H9 (cell line): ENCODE results near the gene FCMR. TPM values are rescaled to one million over a fixed set of nuclear protein-coding genes. Genes with fewer than 3 reads are reported as not detected.

Source experiments
- DNase-seq: peaks from one replicate; pipeline ENCODE4 v3.0.0-alpha.2; 2017
- H2AFZ ChIP-seq: one replicate; pipeline ENCODE4 v1.6.1; 2013; ENCODE audit warnings: mild to moderate bottlenecking, low read length, control low read depth, moderate library complexity
- H2AK5ac ChIP-seq: 2 replicates; pipeline ENCODE4 v1.6.1; 2013; ENCODE audit warnings: low read length, control low read depth, mixed read lengths; ENCODE audit not compliant: insufficient read length
- H2BK120ac ChIP-seq: one replicate; pipeline ENCODE4 v1.6.1; 2013; ENCODE audit warnings: low read depth, mild to moderate bottlenecking, low read length, control low read depth, inconsistent platforms; ENCODE audit not compliant: poor library complexity, severe bottlenecking
- H2BK12ac ChIP-seq: 2 replicates; pipeline ENCODE4 v1.6.1; 2013; ENCODE audit warnings: low read length, control low read depth, mixed read lengths, low read depth; ENCODE audit not compliant: insufficient read length
- H2BK15ac ChIP-seq: 2 replicates; pipeline ENCODE4 v1.6.1; 2013; ENCODE audit warnings: low read depth, low read length, control low read depth
- H2BK20ac ChIP-seq: one replicate; pipeline ENCODE4 v1.6.1; 2013; ENCODE audit warnings: low read depth, mild to moderate bottlenecking, low read length, control low read depth, inconsistent platforms; ENCODE audit not compliant: poor library complexity, severe bottlenecking
- H2BK5ac ChIP-seq: 2 replicates; pipeline ENCODE4 v1.6.1; 2013; ENCODE audit warnings: low read length, control low read depth, mixed read lengths; ENCODE audit not compliant: insufficient read length
- H3K14ac ChIP-seq: 2 replicates; pipeline ENCODE4 v1.6.1; 2013; ENCODE audit warnings: low read length, control low read depth; ENCODE audit not compliant: insufficient read depth
- H3K18ac ChIP-seq: 2 replicates; pipeline ENCODE4 v1.6.1; 2013; ENCODE audit warnings: low read depth, mild to moderate bottlenecking, mixed read lengths, low read length, control low read depth; ENCODE audit not compliant: insufficient read length
- H3K23ac ChIP-seq: 2 replicates; pipeline ENCODE4 v1.6.1; 2013; ENCODE audit warnings: low read length, control low read depth, mixed read lengths, low read depth; ENCODE audit not compliant: insufficient read length
- H3K23me2 ChIP-seq: 2 replicates; pipeline ENCODE4 v1.6.1; 2013; ENCODE audit warnings: low read depth, mild to moderate bottlenecking, mixed read lengths, low read length, control low read depth; ENCODE audit not compliant: insufficient read length, poor library complexity, severe bottlenecking
- H3K27ac ChIP-seq: 2 replicates; pipeline ENCODE4 v1.5.1; 2013; ENCODE audit warnings: low read length, control low read depth, mixed read lengths, low read depth; ENCODE audit not compliant: insufficient read length
- H3K27me3 ChIP-seq: 2 replicates; pipeline ENCODE4 v1.6.1; 2013; ENCODE audit warnings: low read length, control low read depth, inconsistent platforms; ENCODE audit not compliant: insufficient read depth
- H3K4ac ChIP-seq: 2 replicates; pipeline ENCODE4 v1.6.1; 2013; ENCODE audit warnings: low read depth, mild to moderate bottlenecking, control low read depth, inconsistent platforms, low read length, moderate library complexity
- H3K4me1 ChIP-seq: 2 replicates; pipeline ENCODE4 v1.6.1; 2013; ENCODE audit warnings: low read length, control low read depth, inconsistent platforms; ENCODE audit not compliant: insufficient read depth
- H3K4me2 ChIP-seq: 2 replicates; pipeline ENCODE4 v1.6.1; 2013; ENCODE audit warnings: low read length, control low read depth, mixed read lengths; ENCODE audit not compliant: insufficient read length, insufficient read depth
- H3K56ac ChIP-seq: 2 replicates; pipeline ENCODE4 v1.6.1; 2013; ENCODE audit warnings: low read depth, mild to moderate bottlenecking, mixed read lengths, low read length, control low read depth; ENCODE audit not compliant: insufficient read length
- H3K79me1 ChIP-seq: 2 replicates; pipeline ENCODE4 v1.6.1; 2013; ENCODE audit warnings: low read depth, mild to moderate bottlenecking, moderate library complexity, low read length, control low read depth, inconsistent platforms; ENCODE audit not compliant: insufficient read depth, poor library complexity, severe bottlenecking
- H3K79me2 ChIP-seq: 2 replicates; pipeline ENCODE4 v1.6.1; 2013; ENCODE audit warnings: low read length, control low read depth, inconsistent platforms; ENCODE audit not compliant: insufficient read depth
- H3K9ac ChIP-seq: 2 replicates; pipeline ENCODE4 v1.6.1; 2013; ENCODE audit warnings: low read length, control low read depth, mixed read lengths; ENCODE audit not compliant: insufficient read length; ENCODE audit errors: extremely low read depth
- H3K9me3 ChIP-seq: one replicate; pipeline ENCODE4 v1.6.1; 2013; ENCODE audit warnings: low read depth, low read length, inconsistent platforms; ENCODE audit not compliant: control insufficient read depth
- H3T11ph ChIP-seq: one replicate; pipeline ENCODE4 v1.6.1; 2013; ENCODE audit warnings: mild to moderate bottlenecking, low read length, control low read depth, inconsistent platforms
- H4K20me1 ChIP-seq: one replicate; pipeline ENCODE4 v1.6.1; 2013; ENCODE audit not compliant: control insufficient read depth, insufficient read length, insufficient read depth
- H4K5ac ChIP-seq: 2 replicates; pipeline ENCODE4 v1.6.1; 2013; ENCODE audit warnings: low read depth, mild to moderate bottlenecking, mixed read lengths, low read length, control low read depth; ENCODE audit not compliant: insufficient read length
- H4K8ac ChIP-seq: replicated peaks from 2 replicates; pipeline ENCODE4 v1.6.1; 2013; ENCODE audit warnings: low read length, control low read depth, mixed read lengths, low read depth; ENCODE audit not compliant: insufficient read length
- H4K91ac ChIP-seq: 2 replicates; pipeline ENCODE4 v1.6.1; 2013; ENCODE audit warnings: low read depth, mild to moderate bottlenecking, moderate library complexity, mixed read lengths, low read length, control low read depth; ENCODE audit not compliant: insufficient read length
- H3K27ac Mint-ChIP-seq, 3 experiments: 2 replicates in 2 of 3; 3 replicates in 1 of 3; pipeline ENCODE4 v1.8.0; 2020 to 2021; ENCODE audit warnings: mixed read lengths in 3 of 3, mild to moderate bottlenecking in 1 of 3, moderate library complexity in 1 of 3
- H3K27me3 Mint-ChIP-seq: 2 replicates; pipeline ENCODE4 v1.8.0; 2021; ENCODE audit warnings: low read depth, mild to moderate bottlenecking, moderate library complexity, mixed read lengths
- H3K36me3 Mint-ChIP-seq, 3 experiments: 2 replicates in 2 of 3; 3 replicates in 1 of 3; pipeline ENCODE4 v1.8.0; 2020 to 2021; ENCODE audit warnings: low read depth in 3 of 3, mixed read lengths in 3 of 3; ENCODE audit not compliant: insufficient read depth in 1 of 3
- H3K4me1 Mint-ChIP-seq, 2 experiments: 2 replicates each; pipeline ENCODE4 v1.8.0; 2020; ENCODE audit warnings: mixed read lengths in 2 of 2
- H3K4me3 Mint-ChIP-seq, 2 experiments: 2 replicates in 1 of 2; 3 replicates in 1 of 2; pipeline ENCODE4 v1.8.0; 2020 to 2021; ENCODE audit warnings: mild to moderate bottlenecking in 2 of 2, mixed read lengths in 2 of 2, moderate library complexity in 1 of 2
- H3K9me3 Mint-ChIP-seq, 2 experiments: 2 replicates in 1 of 2; 3 replicates in 1 of 2; pipeline ENCODE4 v1.8.0; 2020; ENCODE audit warnings: mild to moderate bottlenecking in 2 of 2, mixed read lengths in 2 of 2, moderate library complexity in 1 of 2
- CTCF ChIP-seq: fragments of 200-600 bp; sonication (generic); conservative IDR thresholded peaks from 3 replicates; pipeline ENCODE4 v1.8.0; 2021; ENCODE audit warnings: antibody characterized with exemption, mild to moderate bottlenecking
- WGBS: extraction: QIAGEN DNeasy Blood & Tissue Kit; methylation state at CpG from one replicate; pipeline ENCODE4 v1.1.7; 2013; ENCODE audit warnings: missing lambda C conversion rate, low lambda C conversion rate, mixed read lengths; ENCODE audit not compliant: insufficient read length; ENCODE audit errors: extremely low coverage; 5-methylcytosine and 5-hydroxymethylcytosine counted together
- total RNA-seq: library from RNA; stranded (reverse); gene quantifications from 2 replicates; pipeline ENCODE4 v1.2.1, GENCODE V29; 2021

The FCMR gene
- total RNA-seq, 1 experiment from 2014 or later: not detected

GRCh38 chr1:206955476-206956451, 34.0 kb upstream of the FCMR start:
- no peak for DNase-seq
- no peak overlapping the region for H3K18ac ChIP-seq
- H3K14ac ChIP-seq: 0 out of 2 replicates have a peak overlapping the region, but pooled peaks have one; percentile 47
- H4K8ac ChIP-seq: no peak overlapping the region
- no peak overlapping the region for H3K27ac ChIP-seq
- no peak overlapping the region for H2BK12ac ChIP-seq
- H3K79me1 ChIP-seq: no peaks in the 10 kb centered on the region
- no peaks in the 10 kb centered on the region for H3K27me3 ChIP-seq
- no peak overlapping the region for H3K56ac ChIP-seq
- no peak overlapping the region for H3T11ph ChIP-seq
- H3K4me1 ChIP-seq: no peaks in the 10 kb centered on the region
- no peak overlapping the region for H2BK5ac ChIP-seq
- no peak overlapping the region for H3K4ac ChIP-seq
- H4K5ac ChIP-seq: no peak overlapping the region
- H3K23ac ChIP-seq: no peak overlapping the region
- H3K9me3 Mint-ChIP-seq: no peaks in the 10 kb centered on the region
- no peaks in the 10 kb centered on the region for H3K9me3 ChIP-seq
- no peak overlapping the region for H2AFZ ChIP-seq
- peaks cover 0 to 6% of the 10 kb centered on the region in 2 experiments; a peak in 2 of 4 replicates for H3K4me1 Mint-ChIP-seq
- H4K20me1 ChIP-seq: no peaks in the 10 kb centered on the region
- no peak overlapping the region for H3K4me2 ChIP-seq
- no peaks in the 10 kb centered on the region for H3K36me3 Mint-ChIP-seq
- TF ChIP-seq CTCF: no peak
- H3K9ac ChIP-seq: no peak overlapping the region
- no peak overlapping the region for H2BK15ac ChIP-seq
- no peaks in the 10 kb centered on the region for H3K23me2 ChIP-seq
- no CpG with 5 or more reads among the region's 11 CpGs for WGBS
- no peak overlapping the region for H4K91ac ChIP-seq
- H2BK120ac ChIP-seq: no peak overlapping the region
- no peak overlapping the region for H2AK5ac ChIP-seq
- H3K27ac Mint-ChIP-seq: no peak overlapping the region; a peak in 1 of 7 replicates
- H3K27me3 Mint-ChIP-seq: peaks cover 11% of the 10 kb centered on the region
- H2BK20ac ChIP-seq: no peak overlapping the region
- H3K4me3 Mint-ChIP-seq: no peak overlapping the region
- no peaks in the 10 kb centered on the region for H3K79me2 ChIP-seq
